Effector memory CD8-positive, alpha-beta T cell (primary cell): ENCODE results near the gene NSG1.
A peak's percentile ranks its signal among the peaks of the same experiment; 100 is the strongest.

ENCODE experiments used
- ATAC-seq: fragments of 150-1000 bp; cut with Tn5 transposase; replicated peaks from 2 replicates; pipeline ENCODE4 v1.10.0; 2021; ENCODE audit warnings: mild to moderate bottlenecking, moderate library complexity
- DNase-seq, 3 experiments: peaks; one replicate each; pipeline ENCODE4 v3.0.0; 2021
- H3K27ac Mint-ChIP-seq, 2 donors: one replicate each; pipeline ENCODE4 v1.8.0; 2022; ENCODE audit warnings: mild to moderate bottlenecking in 2 of 2, mixed read lengths in 2 of 2, moderate library complexity in 2 of 2
- H3K27me3 Mint-ChIP-seq, 2 donors: one replicate each; pipeline ENCODE4 v1.8.0; 2022; ENCODE audit warnings: mixed read lengths in 2 of 2
- H3K36me3 Mint-ChIP-seq: one replicate; pipeline ENCODE4 v1.8.0; 2022; ENCODE audit warnings: mild to moderate bottlenecking, moderate library complexity, mixed read lengths; ENCODE audit not compliant: insufficient read depth
- H3K4me1 Mint-ChIP-seq, 2 donors: one replicate each; pipeline ENCODE4 v1.8.0; 2022; ENCODE audit warnings: low read depth in 2 of 2, mixed read lengths in 2 of 2
- H3K4me3 Mint-ChIP-seq, 2 donors: one replicate each; pipeline ENCODE4 v1.8.0; 2022; ENCODE audit warnings: mild to moderate bottlenecking in 2 of 2, mixed read lengths in 2 of 2, moderate library complexity in 2 of 2
- H3K9me3 Mint-ChIP-seq, 2 donors: one replicate each; pipeline ENCODE4 v1.8.0; 2022; ENCODE audit warnings: mixed read lengths in 2 of 2

Gene NSG1

GRCh38 chr4:4358093-4358854 is 28.6 kb upstream of the NSG1 start:
- Mint-ChIP-seq H3K4me1 (peaks cover 5 to 13% of the 10 kb centered on the region in 2 donors), H3K27ac (no peak overlapping the region), H3K36me3 (no peaks in the 10 kb centered on the region), H3K4me3 (no peak overlapping the region), H3K9me3 (no peaks in the 10 kb centered on the region), H3K27me3 (peaks cover 26 to 72% of the 10 kb centered on the region in 2 donors)
- ATAC-seq (no peak), DNase-seq (no peak)

DNA sequence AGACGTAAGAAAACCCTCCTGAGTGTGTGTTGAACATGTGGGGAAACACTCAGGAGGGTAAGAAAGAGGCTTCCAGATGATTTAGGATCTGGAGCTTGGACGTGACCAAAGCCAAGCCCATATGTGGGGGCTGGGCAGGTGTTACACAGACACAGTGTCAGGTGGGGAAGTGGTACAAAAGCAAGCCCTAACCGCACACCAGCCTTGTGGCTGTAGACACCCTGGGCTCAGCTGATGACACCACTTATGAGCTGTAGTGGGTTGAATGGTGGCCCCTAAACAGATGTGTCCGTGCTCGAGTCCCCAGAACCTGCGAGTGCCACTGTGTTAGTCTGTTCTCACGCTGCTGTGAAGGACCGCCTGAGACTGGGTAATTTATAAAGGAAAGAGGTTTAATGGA is 25.0 kb upstream of the NSG1 start:
- no peaks in the 10 kb centered on the region for H3K36me3 Mint-ChIP-seq
- H3K27me3 Mint-ChIP-seq, result peaks cover 34 to 80% of the 10 kb centered on the region in 2 donors
- ATAC-seq (peak; percentile 53), DNase-seq (no peak)
- no peak overlapping the region for H3K27ac Mint-ChIP-seq
- H3K4me1 Mint-ChIP-seq, result peaks cover 5 to 6% of the 10 kb centered on the region in 2 donors
- peaks cover 2 to 7% of the 10 kb centered on the region in 2 donors for H3K9me3 Mint-ChIP-seq
- H3K4me3 Mint-ChIP-seq, result peak overlapping the region in 1 of 2 donors; percentile 20

DNA sequence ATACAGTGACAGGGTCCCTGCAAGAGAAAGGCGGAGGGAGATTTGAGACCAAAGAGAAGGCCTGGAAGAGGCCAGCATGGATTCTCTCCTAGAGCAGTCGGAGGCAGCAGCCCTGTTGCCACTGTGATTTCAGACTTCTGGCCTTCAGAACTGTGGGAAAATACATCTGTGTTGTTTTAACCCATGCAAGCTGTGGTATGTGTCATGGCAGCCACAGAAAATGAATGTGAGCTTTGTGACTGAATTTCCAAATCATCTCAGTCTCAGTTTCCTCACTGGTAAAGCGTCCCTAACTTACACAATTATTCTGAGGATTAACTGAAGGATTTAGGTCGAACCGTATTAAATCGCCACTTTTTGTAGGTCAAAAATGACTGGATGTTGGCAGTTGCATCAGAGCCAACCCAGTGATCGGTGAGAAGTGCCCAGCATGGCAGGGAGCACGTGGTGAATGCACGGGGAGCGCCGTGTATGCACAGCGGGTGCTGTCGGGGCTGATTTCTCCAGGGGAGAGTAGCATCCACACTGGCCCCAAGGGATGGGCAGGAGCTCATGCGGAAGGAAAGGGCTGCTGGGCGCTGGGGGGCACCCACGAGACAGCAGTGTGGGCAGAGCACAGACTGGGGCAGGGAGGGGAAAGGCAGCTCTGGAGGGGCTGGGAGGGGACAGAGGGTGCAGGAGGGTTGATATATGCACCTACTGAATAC is 23.8 kb upstream of the NSG1 start:
- no peaks in the 10 kb centered on the region for H3K36me3 Mint-ChIP-seq
- H3K27ac Mint-ChIP-seq, result no peak overlapping the region
- peaks cover 34 to 68% of the 10 kb centered on the region in 2 donors for H3K27me3 Mint-ChIP-seq
- no peak overlapping the region for H3K4me3 Mint-ChIP-seq
- ATAC-seq, result no peak
- peaks cover 5 to 6% of the 10 kb centered on the region in 2 donors for H3K4me1 Mint-ChIP-seq
- peaks cover 2 to 7% of the 10 kb centered on the region in 2 donors for H3K9me3 Mint-ChIP-seq
- no peak for DNase-seq

DNA sequence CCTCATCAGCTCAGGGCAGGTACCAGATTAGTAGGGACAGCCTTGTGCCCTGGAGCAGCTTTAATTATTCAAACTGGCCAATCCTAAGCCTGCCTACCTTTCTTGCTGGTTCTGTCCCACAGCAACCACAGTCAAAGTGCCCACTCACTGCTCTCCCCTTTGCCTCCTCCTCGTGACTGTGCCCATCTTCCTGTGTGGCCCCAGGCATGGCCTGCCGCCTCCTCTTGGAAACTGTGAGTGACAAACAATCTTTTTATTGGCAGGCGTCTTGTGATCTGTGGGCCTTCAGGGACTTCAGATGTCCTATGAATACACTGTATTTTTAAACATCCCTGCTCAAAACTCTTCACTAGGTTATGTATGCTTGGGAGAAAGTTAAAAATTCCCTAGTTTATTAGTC is 22.8 kb upstream of the NSG1 start:
- peaks cover 5 to 6% of the 10 kb centered on the region in 2 donors for H3K4me1 Mint-ChIP-seq
- peaks cover 34 to 59% of the 10 kb centered on the region in 2 donors for H3K27me3 Mint-ChIP-seq
- no peaks in the 10 kb centered on the region for H3K36me3 Mint-ChIP-seq
- DNase-seq (no peak), ATAC-seq (no peak)
- H3K27ac Mint-ChIP-seq, result no peak overlapping the region
- H3K4me3 Mint-ChIP-seq, result no peak overlapping the region
- H3K9me3 Mint-ChIP-seq, result peaks cover 2 to 7% of the 10 kb centered on the region in 2 donors

- Mint-ChIP-seq H3K27ac (no peak overlapping the region), H3K27me3 (peaks cover 34 to 56% of the 10 kb centered on the region in 2 donors), H3K4me1 (peaks cover 5 to 6% of the 10 kb centered on the region in 2 donors), H3K9me3 (peaks cover 2 to 7% of the 10 kb centered on the region in 2 donors), H3K4me3 (no peak overlapping the region), H3K36me3 (no peaks in the 10 kb centered on the region)
- ATAC-seq, result no peak
- DNase-seq, result no peak
Measured at GRCh38 chr4:4364486-4365208, 22.3 kb upstream of the NSG1 start.

DNA sequence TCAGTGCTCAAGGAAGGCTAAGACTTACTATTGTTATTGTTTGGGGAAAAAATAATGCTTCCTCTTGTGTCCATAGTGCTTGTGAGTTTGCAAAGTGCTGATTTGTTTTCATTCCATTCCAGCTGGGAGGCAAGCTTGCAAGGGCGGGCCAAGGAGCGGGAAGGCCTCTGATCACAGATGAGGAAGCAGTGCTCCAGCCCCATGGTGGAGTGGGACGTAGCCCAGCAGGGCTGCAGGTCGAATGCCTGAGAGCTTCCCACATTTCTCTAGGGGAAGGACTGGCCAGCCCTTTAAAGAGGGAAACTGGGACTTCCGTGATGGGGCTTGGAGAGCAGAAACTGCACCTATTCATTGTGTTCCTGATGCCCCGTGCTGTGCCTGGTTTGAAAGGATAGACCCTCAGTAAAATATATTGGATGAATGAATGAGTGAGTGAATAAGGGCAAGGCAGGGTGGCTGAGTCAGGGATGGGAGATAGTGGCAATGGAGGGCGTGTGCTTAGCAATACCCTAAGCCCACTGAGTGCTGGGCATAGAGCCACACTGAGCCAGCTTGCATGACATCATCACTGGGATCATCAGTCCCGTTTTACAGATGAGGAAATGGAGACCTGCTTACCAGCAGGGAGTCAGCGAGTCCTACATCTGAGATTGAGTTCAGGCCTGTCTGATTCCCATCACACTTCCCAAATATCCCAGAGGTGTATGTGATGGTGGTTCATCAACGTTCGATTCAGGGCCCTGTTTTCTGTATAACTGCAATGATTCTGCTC is 17.9 kb upstream of the NSG1 start:
- H3K4me1 Mint-ChIP-seq, result no peaks in the 10 kb centered on the region
- no peak for ATAC-seq
- peaks cover 2 to 7% of the 10 kb centered on the region in 2 donors for H3K9me3 Mint-ChIP-seq
- no peak for DNase-seq
- H3K27ac Mint-ChIP-seq, result peak overlapping the region in 1 of 2 donors; percentile 18
- peaks cover 6 to 35% of the 10 kb centered on the region in 2 donors for H3K27me3 Mint-ChIP-seq
- no peak overlapping the region for H3K4me3 Mint-ChIP-seq
- no peaks in the 10 kb centered on the region for H3K36me3 Mint-ChIP-seq

DNA sequence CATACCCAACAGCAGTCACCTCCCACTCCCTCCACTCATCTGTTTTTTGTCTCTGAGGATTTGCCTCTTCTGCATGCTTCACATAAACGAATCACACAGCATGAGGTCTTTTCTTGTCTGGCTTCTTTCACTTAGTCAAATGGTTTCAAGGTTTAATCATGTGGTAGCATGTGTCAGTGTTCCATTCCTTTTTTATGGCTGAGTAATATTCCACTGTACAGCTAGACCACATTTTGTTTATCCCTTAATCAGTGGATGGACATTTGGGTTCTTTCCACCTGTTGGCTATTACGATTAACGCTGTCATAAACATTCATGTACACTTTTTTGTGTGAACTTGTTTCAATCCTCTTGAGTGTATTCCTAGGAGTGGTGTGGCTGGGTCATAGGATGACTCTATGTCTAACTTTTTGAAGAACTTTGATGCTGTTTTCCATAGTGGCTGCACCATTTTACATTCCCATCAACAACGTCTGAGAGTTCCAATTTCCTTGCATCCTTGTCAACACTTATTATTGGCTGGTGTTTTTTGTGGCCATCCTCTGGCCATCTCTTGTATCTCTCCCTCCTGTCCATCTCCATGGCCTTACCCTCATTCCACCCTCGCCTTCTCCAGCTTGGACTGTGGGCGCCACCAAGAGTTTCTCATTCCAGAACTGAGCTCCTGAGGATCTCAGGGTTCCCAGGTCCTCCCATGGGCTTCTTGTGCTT is 12.4 kb upstream of the NSG1 start:
- no peak for ATAC-seq
- no peaks in the 10 kb centered on the region for H3K4me1 Mint-ChIP-seq
- no peak overlapping the region for H3K27ac Mint-ChIP-seq

GRCh38 chr4:4376074-4376473 is 10.8 kb upstream of the NSG1 start:
- peaks cover 28 to 56% of the 10 kb centered on the region in 2 donors for H3K27me3 Mint-ChIP-seq
- no peak overlapping the region for H3K27ac Mint-ChIP-seq
- no peak for ATAC-seq
- no peaks in the 10 kb centered on the region for H3K4me1 Mint-ChIP-seq
- no peaks in the 10 kb centered on the region for H3K36me3 Mint-ChIP-seq
- H3K9me3 Mint-ChIP-seq, result peaks cover 2 to 8% of the 10 kb centered on the region in 2 donors
- no peak overlapping the region for H3K4me3 Mint-ChIP-seq
- DNase-seq, result no peak

More for the DNA sequence above, 12.4 kb upstream of the NSG1 start:
- Mint-ChIP-seq H3K4me3 (no peak overlapping the region), H3K36me3 (no peaks in the 10 kb centered on the region), H3K9me3 (peaks cover 2 to 8% of the 10 kb centered on the region in 2 donors), H3K27me3 (peaks cover 18 to 56% of the 10 kb centered on the region in 2 donors)
- DNase-seq, result no peak

DNA sequence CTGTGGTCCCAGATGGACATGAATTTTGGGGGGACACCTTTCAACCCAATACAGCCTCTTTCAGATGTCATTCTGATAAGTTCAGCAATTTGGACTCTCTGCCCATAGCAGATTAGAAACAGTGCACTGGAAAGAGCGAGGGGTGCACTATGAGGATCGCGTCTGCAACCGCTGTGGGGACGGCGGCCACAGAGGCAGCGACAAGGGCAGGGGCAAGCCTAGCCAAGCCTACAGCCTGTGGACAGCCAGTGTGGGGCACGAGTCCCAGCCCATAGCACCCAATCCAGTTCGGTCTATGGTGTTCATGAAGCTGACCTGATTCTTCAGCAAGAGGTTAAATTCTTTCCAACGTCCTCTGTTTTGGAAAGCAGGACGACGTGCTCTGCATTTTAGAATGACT is 9.7 kb upstream of the NSG1 start:
- Mint-ChIP-seq H3K27ac (no peak overlapping the region), H3K9me3 (peaks cover 2 to 8% of the 10 kb centered on the region in 2 donors), H3K36me3 (no peaks in the 10 kb centered on the region), H3K4me3 (no peak overlapping the region), H3K27me3 (peaks cover 32 to 57% of the 10 kb centered on the region in 2 donors), H3K4me1 (no peaks in the 10 kb centered on the region)
- DNase-seq, result no peak
- ATAC-seq, result no peak

DNA sequence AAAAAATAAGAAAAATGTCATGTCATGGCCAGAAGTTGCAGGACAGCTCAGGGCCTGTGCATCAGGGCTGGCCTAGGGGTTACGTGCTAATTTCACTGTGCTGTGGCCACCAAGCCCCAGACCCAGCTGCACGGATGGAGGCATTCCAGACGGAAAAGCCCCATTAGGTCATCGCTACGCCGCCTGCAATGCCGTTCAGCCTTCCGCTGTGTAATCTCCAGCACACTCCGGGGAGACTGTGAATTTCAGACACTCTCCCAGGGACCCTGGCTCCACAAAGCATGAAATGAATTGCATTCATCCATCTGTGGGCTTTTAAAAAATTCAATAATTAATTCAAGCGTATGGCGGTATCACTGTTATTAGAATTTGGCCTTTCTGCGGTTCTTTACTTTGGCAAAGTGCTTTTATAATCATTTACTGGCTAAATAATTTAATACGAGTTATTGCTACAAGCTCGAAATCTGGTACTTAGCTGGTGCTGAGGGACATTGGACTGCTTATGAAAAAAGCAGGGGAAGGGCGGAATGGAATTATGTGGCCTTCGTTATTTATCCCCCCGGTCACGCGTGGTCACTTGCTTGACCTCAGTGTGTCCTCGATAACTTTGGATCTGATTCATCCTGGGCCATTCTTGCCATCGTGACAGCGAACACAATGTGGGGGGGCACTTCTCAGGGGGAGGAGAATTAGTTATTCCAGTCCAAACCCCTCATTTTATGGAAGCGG is 9.0 kb upstream of the NSG1 start:
- H3K9me3 Mint-ChIP-seq, result peaks cover 2 to 8% of the 10 kb centered on the region in 2 donors
- H3K27ac Mint-ChIP-seq, result no peak overlapping the region
- H3K36me3 Mint-ChIP-seq, result no peaks in the 10 kb centered on the region
- DNase-seq (no peak), ATAC-seq (no peak)
- H3K4me1 Mint-ChIP-seq, result no peaks in the 10 kb centered on the region
- no peak overlapping the region for H3K4me3 Mint-ChIP-seq
- peaks cover 36 to 64% of the 10 kb centered on the region in 2 donors for H3K27me3 Mint-ChIP-seq

DNA sequence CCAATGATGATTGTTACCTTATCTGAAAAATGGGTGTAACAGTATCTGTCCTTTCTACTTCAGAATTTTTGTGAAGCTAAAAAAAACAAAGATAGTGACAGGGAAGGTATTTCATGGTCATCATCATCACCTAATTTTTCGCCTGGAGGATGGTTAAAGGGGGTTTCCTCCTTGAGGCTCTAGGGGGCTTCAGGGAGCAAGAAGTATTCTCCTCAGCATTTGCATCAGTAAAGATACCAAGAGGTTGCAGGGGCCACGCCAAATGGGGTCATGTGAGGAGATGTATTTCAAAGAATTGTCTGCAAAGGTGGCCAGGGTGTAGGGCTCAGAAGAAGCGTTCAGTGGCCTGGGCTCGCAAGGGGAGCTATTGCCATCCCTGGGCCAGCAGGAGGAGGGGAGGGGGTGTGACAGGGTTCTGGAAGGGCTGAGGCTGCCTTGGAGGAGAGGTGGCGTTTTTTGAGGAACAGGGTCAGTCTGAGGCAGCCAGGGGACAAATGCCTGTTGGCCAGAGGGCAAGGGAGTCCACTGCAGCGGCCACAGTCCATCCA is 7.3 kb upstream of the NSG1 start:
- Mint-ChIP-seq H3K4me1 (no peaks in the 10 kb centered on the region), H3K36me3 (no peaks in the 10 kb centered on the region), H3K4me3 (no peak overlapping the region), H3K27ac (peak overlapping the region in 1 of 2 donors; percentile 38), H3K27me3 (peaks cover 38 to 70% of the 10 kb centered on the region in 2 donors), H3K9me3 (peaks cover 2 to 6% of the 10 kb centered on the region in 2 donors)
- ATAC-seq, result no peak
- no peak for DNase-seq

DNA sequence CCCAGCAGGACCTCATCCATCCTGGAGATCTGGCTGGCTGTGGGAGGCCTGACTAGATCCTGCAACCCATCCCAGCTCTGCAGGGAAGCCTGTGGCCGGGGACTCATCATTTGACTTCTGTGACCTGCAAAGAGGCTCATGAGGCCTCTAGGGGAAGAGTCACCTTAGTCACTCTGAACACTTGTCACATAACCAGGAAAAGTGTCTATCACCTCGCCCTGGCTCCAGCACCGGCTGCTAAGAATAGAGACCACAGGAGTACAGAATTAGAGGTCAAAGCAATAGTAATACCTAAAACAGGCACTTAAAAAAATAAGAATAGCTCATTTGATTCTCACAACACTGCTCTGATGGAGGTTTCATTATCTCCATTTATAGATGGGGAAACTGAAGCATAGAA is 3.8 kb upstream of the NSG1 start:
- H3K4me1 Mint-ChIP-seq, result peaks cover 5 to 11% of the 10 kb centered on the region in 2 donors
- ATAC-seq (no peak), DNase-seq (no peak)
- H3K4me3 Mint-ChIP-seq, result no peak overlapping the region
- peaks cover 40 to 65% of the 10 kb centered on the region in 2 donors for H3K27me3 Mint-ChIP-seq
- H3K27ac Mint-ChIP-seq, result no peak overlapping the region
- H3K36me3 Mint-ChIP-seq, result no peaks in the 10 kb centered on the region
- no peaks in the 10 kb centered on the region for H3K9me3 Mint-ChIP-seq
